ENCODE results near the gene TMEM201.

The TMEM201 gene

GRCh38 chr1:9580942-9581341 is 7.8 kb upstream of the TMEM201 start:
- DNase-seq, result no peak

GRCh38 chr1:9586147-9586766 is 2.5 kb upstream of the TMEM201 start:
- DNase-seq, result no peak

- peak; percentile 74 for DNase-seq
These were observed 520 bp downstream of the TMEM201 start for GRCh38 chr1:9589144-9589718.

DNA sequence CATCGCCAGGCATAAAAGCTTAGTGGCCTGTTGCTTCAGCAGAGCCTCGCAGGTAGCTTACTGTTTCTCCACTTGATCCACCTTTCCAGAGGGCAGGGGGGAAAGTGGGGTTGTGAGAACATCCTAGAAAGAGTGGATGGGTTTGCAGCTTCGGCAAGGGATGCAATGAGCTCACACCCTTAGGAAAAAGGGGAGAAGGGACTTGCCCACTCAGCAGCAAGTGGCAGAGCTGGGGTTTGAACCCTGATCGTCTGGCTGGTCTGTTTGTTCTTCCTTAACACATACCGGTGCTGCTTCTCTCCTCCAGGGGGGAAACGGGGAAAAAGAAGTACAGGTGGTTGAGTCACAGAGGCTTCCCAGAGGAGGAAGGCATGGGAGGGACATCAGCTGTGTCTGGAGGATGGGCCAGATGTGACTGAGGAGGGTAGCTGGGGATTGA is 1.0 kb downstream of the TMEM201 start:
- DNase-seq, result no peak

GRCh38 chr1:9590201-9590600 is 1.5 kb downstream of the TMEM201 start:
- no peak for DNase-seq

GRCh38 chr1:9590945-9591668 is 2.4 kb downstream of the TMEM201 start:
- DNase-seq, result no peak

DNA sequence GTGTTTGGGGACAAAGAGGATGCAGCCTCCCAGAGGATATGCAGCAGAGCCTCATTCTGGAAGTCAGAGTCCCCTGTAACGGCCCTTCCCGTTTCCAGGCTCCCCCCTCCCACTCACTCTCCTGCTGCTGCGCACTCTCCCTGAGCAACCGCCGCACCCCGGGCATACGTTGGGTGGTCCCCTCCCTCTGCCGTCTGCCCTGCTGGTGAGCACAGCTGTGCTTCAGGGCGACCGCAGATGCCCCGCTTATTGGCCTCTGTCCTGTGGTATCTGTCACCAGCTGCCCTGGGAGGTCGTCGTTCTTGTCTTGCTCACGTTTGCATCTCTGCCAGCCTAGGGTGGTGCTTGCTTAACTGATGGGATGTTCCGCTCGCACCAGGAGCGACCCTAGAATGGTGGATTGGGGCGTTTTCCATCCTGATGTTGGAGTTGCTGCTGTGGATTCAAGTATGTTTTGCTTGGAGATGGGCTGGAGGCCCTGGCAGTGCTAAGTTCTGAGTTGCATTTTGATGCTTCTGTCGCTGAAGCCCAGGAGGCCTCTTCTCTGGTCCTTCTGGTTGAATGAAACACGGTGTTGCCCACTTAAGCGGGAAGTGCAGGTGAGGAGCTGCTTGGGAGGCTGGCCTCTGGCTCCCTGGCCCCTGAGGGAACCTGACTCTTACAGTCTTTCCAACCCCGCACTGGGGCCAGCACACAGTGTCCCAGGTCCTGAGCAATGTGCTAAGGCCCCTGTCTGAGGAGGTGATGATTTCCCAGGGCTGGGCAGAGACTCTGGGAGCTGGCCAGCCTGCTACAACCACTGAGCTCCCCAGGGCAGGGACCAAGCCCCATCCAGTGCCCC is 3.2 kb downstream of the TMEM201 start:
- no peak for DNase-seq

DNA sequence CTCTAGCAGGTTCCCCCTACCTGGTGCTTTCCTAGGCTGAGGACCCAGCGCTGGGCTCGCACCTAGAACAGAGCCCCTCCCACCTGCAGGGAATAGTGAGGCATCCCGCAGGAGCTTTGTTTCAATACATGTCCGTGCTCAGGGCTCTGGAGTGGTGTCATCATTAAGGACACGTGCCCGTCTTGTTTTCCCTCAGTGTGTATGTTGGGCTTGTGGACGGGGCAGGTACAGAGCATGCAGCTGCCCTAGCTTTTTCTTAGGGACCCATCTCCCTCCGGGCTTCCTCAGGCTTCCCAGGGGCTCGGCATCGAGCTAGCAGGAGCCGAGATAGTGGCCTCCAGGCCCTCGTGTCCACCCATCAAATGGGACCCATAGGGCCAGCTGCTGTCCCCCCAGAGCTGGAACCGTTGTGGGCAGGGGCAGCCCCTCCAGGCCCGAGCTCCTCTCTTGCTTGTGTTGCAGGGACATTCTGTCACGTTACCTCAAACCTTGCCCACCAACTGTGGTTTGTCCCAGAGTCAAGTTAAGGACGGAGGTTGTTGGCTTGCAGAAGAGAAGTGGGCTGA is 3.9 kb downstream of the TMEM201 start:
- DNase-seq, result no peak

GRCh38 chr1:9593147-9593491 is 4.4 kb downstream of the TMEM201 start:
- DNase-seq, result no peak

- DNase-seq, result no peak
These were observed 5.1 kb downstream of the TMEM201 start for GRCh38 chr1:9593492-9594465.

- no peak for DNase-seq
These were observed 5.9 kb downstream of the TMEM201 start for GRCh38 chr1:9594471-9595155.

GRCh38 chr1:9595156-9595967 is 6.7 kb downstream of the TMEM201 start:
- DNase-seq, result no peak

DNA sequence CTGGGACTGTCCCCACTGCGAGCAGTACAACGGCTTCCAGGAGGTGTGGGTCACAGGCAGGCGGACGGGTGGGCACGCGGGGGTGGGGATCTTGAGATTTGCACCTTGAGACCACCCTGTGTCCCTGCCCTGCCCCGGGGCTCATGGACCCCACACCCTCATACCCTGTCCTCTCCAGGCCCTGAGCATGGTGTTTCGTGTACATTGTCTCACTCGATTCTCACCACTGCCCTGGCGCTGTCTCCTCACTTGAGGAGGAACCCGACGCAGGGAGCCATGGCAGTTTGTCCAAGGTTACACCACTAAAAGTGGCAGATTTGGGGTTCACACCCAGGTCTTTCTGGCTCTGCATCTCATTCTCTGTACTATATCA is 7.2 kb downstream of the TMEM201 start:
- DNase-seq, result no peak

DNA sequence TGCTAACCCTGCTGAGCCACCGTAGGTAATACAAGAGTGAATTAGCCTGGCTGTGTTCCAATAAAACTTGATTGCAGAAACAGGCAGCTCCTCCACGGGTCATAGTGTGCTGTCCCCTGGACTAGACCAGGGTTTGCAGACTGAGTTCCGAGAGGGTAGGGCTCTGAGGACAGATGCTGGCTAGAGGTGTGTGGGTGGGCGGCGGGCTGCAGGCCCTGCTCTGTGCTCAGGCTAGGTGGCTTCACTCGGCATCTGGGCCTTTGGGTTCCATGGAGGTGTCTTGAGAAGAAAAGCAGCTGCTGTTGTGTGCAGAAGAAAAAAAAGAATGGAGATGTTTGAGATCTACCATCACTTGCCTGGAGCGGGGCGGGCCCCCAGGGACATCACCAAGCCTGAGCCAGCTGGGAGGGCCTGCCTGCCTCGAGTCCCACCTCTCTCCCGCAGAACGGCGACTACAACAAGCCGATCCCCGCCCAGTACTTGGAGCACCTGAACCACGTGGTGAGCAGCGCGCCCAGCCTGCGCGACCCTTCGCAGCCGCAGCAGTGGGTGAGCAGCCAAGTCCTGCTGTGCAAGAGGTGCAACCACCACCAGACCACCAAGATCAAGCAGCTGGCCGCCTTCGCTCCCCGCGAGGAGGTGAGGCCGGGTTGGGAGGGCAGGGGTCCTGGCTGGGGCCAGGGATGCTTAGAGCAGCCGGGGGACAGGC is 7.9 kb downstream of the TMEM201 start:
- no peak for DNase-seq

- DNase-seq, result no peak
These were observed 8.9 kb downstream of the TMEM201 start for GRCh38 chr1:9597361-9598315.

- DNase-seq, result no peak
These were observed 9.6 kb downstream of the TMEM201 start for GRCh38 chr1:9598316-9598700.

DNA sequence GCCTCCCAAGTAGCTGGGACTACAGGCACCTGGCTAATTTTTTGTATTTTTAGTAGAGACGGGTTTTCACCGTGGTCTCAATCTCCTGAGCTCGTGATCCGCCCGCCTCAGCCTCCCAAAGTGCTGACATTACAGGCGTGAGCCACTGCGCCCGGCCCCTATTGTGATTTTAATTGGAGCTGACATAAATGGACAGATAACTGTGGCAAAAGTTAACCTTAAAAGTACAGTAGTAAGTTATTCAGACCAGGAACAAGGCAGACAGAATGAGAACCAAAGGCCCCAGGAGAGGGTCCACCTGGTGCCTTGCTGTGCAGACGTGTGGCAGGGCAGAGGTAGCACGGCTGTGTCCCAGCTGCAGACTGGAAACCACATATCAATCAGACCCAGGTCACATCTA is 11.0 kb downstream of the TMEM201 start:
- DNase-seq, result no peak

Data from activated CD8-positive, alpha-beta memory T cell treated with anti-CD3 and anti-CD28 coated beads, Interleukin-2, amount 50 U/mL, for 48 hours (primary cell).